Measurements from ENCODE around the gene ITPR3. TPM values are rescaled to one million over a fixed set of nuclear protein-coding genes. Genes with fewer than 3 reads are reported as not detected.

ITPR3 gene
- total and polyA plus RNA-seq, 2 of the 13 experiments (the other 11 are each of a cell fraction or from before 2014, with no cell fraction given) = 3.8 to 21.4 TPM

DNA sequence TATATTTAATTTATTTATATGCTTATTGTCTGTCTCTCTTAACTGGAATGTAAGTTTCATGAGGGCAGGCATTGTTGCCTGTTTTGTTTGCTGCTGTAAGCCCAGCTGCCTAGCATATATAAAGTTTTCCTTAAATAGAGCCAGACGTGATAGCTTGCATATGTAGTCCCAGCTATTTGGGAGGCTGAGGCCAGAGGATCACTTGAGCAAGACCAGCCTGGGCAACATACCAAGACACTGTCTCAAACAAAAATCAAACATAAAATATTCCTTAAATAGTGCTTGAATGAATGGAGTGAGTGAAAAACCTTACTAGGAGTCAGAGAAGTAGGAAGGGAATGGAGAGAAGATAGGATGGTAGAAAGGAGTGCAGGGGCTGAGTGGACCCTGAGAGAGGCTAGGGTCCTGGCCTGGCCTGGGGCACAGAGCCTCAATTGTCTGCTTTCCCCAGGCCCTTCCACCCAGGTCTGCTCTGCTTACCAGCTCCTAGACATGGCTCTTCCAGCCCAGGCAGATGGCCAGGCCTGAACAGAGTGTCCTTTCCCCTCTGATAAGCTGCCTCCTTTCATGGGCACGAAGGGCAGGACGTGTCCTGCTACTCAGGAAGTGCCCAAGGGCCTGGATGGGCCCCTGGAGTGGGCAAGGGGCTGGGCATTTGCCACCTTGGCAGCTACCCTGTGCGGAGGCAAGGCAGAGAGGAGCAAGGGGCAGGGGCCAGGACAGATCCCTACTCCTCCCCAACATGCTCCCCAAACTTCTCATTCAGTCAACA is 23.4 kb upstream of the ITPR3 start:
- H3K36me3 ChIP-seq (replicated peaks in 1 of 2; ENCODE audit: control insufficient read depth in 1 of 2, insufficient read depth in 2 of 2, low read length in 2 of 2) = no peaks in the 10 kb centered on the region
- WGBS (ENCODE audit: low lambda C conversion rate) = 63% methylated on average over 2 of the region's 4 CpGs
- H3K9ac ChIP-seq (ENCODE audit: insufficient read depth, low read depth, low read length) = no peak overlapping the region
- H3K79me2 ChIP-seq (ENCODE audit: insufficient read depth, low read length) = no peaks in the 10 kb centered on the region
- in situ Hi-C loops (cut with HindIII; ENCODE audit: extremely low pct_ligation_motif_present, low pct_unique_long_range_greater_than_20kb) = no loop called here
- H3K4me1 ChIP-seq (ENCODE audit: insufficient read depth, low read length) = peaks cover 29% of the 10 kb centered on the region
- H4K20me1 ChIP-seq (ENCODE audit: insufficient read depth, low read length) = no peaks in the 10 kb centered on the region
- TF ChIP-seq HNRNPK (IDR thresholded peaks at IDR 0.05; ENCODE audit: low read depth, low read length, poor library complexity, severe bottlenecking) (no peak), ZNF143 (CRISPR knock-in tag; IDR thresholded peaks at IDR 0.05) (no peak), CCDC6 (CRISPR knock-in tag; IDR thresholded peaks at IDR 0.05) (no peak), HNRNPL (IDR thresholded peaks at IDR 0.05; ENCODE audit: low read depth, low read length) (0 out of 2 replicates have a peak, but pooled peaks have one; percentile 47), ZXDC (CRISPR knock-in tag; IDR thresholded peaks at IDR 0.05) (no peak), MXD3 (CRISPR knock-in tag; IDR thresholded peaks at IDR 0.05) (no peak), FOXO1 (CRISPR knock-in tag; IDR thresholded peaks at IDR 0.05) (no peak), SOX5 (CRISPR knock-in tag; IDR thresholded peaks at IDR 0.05; ENCODE audit: borderline replicate concordance) (no peak), MTA1 (CRISPR knock-in tag; IDR thresholded peaks at IDR 0.05; ENCODE audit: borderline replicate concordance) (0 out of 2 replicates have a peak, but pooled peaks have one; percentile 31), ZNF616 (CRISPR knock-in tag; IDR thresholded peaks at IDR 0.05; ENCODE audit: low read depth) (no peak), ZNF75D (CRISPR knock-in tag; IDR thresholded peaks at IDR 0.05; ENCODE audit: borderline replicate concordance) (no peak)
- no peaks in the 10 kb centered on the region for H3K9me3 ChIP-seq (ENCODE audit: low read length)
- no peak overlapping the region for H3K4me3 ChIP-seq (replicated peaks in 1 of 3; ENCODE audit: insufficient read depth in 1 of 3, low read depth in 2 of 3, low read length in 3 of 3)
- FAIRE-seq = no peak
- no peak overlapping the region for H2AFZ ChIP-seq (ENCODE audit: low read length)
- intact Hi-C loops (cut with micrococcal nuclease; ENCODE audit: unreplicated experiment) = no loop called here
- POLR2A ChIA-PET = no interaction called here
- CTCF ChIA-PET (ENCODE audit: low intra/inter-chr PET ratio, low total read pairs) = no interaction called here
- no peak overlapping the region for H3K4me2 ChIP-seq (ENCODE audit: low read depth, low read length)
- no peak overlapping the region for H3K27ac ChIP-seq (ENCODE audit: extremely low read length, insufficient read depth, low read length)
- no peak; the same call in 2 of the 3 replicates for ATAC-seq
- no TSS peak for BruUV-seq (replicated peaks)
- DNase-seq (ENCODE audit: low spot score) = no peak
- peaks cover 2 to 6% of the 10 kb centered on the region in 2 experiments; a peak in 1 of 5 replicates for H3K27me3 ChIP-seq (ENCODE audit: control insufficient read depth in 1 of 2, insufficient read depth in 2 of 2, low read length in 2 of 2)

All from HepG2 (cell line).